ENCODE measurements around the gene KLHL17.

KLHL17 gene

GRCh38 chr1:929712-930632 lies 30.4 kb upstream of the KLHL17 start:
- 0 out of 2 replicates have a peak, but pooled peaks cover 3% of the 10 kb centered on the region for H3F3A ChIP-seq (ENCODE audit: control insufficient read depth, insufficient read depth)
- H3K4me3 ChIP-seq (ENCODE audit: low read length), result no peak overlapping the region
- H3K79me2 ChIP-seq (ENCODE audit: control insufficient read depth, low read length), result no peaks in the 10 kb centered on the region
- H3K27me3 ChIP-seq (ENCODE audit: control insufficient read depth, low read length), result peaks cover 29% of the 10 kb centered on the region
- no peaks in the 10 kb centered on the region for H3K9me3 ChIP-seq (ENCODE audit: control insufficient read depth, insufficient read depth, low read length)
- no peaks in the 10 kb centered on the region for H3K9me2 ChIP-seq (replicated peaks; ENCODE audit: control insufficient read depth, low read length)
- H4K20me1 ChIP-seq (ENCODE audit: control insufficient read depth, insufficient read depth, low read depth, low read length), result no peaks in the 10 kb centered on the region; the same call in 1 of the 2 replicates
- H3K36me3 ChIP-seq (ENCODE audit: control insufficient read depth, low read length), result no peaks in the 10 kb centered on the region
- no peak overlapping the region for H3K27ac ChIP-seq (ENCODE audit: low read depth, low read length)
- TF ChIP-seq EZH2phosphoT487 (IDR thresholded peaks at IDR 0.05; ENCODE audit: borderline replicate concordance, low read length) (no peak), CTCF (IDR thresholded peaks at IDR 0.05; ENCODE audit: low read depth, low read length, poor library complexity, severe bottlenecking) (no peak)
- peaks cover 7% of the 10 kb centered on the region; the same call in 1 of the 2 replicates for H3K4me1 ChIP-seq (ENCODE audit: control insufficient read depth, low read length)
- H3K4me2 ChIP-seq (ENCODE audit: low read length), result no peak overlapping the region

GRCh38 chr1:930633-931138 lies 29.7 kb upstream of the KLHL17 start:
- Histone ChIP-seq H3K4me2 (ENCODE audit: low read length) (no peak overlapping the region), H3K27ac (ENCODE audit: low read depth, low read length) (no peak overlapping the region), H4K20me1 (ENCODE audit: control insufficient read depth, insufficient read depth, low read depth, low read length) (no peaks in the 10 kb centered on the region; the same call in 1 of the 2 replicates), H3K4me1 (ENCODE audit: control insufficient read depth, low read length) (peaks cover 7% of the 10 kb centered on the region; the same call in 1 of the 2 replicates), H3K9me2 (replicated peaks; ENCODE audit: control insufficient read depth, low read length) (no peaks in the 10 kb centered on the region), H3K36me3 (ENCODE audit: control insufficient read depth, low read length) (no peaks in the 10 kb centered on the region), H3F3A (ENCODE audit: control insufficient read depth, insufficient read depth) (0 out of 2 replicates have a peak, but pooled peaks cover 3% of the 10 kb centered on the region), H3K27me3 (ENCODE audit: control insufficient read depth, low read length) (peaks cover 26% of the 10 kb centered on the region), H3K79me2 (ENCODE audit: control insufficient read depth, low read length) (no peaks in the 10 kb centered on the region), H3K4me3 (ENCODE audit: low read length) (no peak overlapping the region), H3K9me3 (ENCODE audit: control insufficient read depth, insufficient read depth, low read length) (no peaks in the 10 kb centered on the region)
- no peak for TF ChIP-seq EZH2phosphoT487 (IDR thresholded peaks at IDR 0.05; ENCODE audit: borderline replicate concordance, low read length)
- no peak for TF ChIP-seq CTCF (IDR thresholded peaks at IDR 0.05; ENCODE audit: low read depth, low read length, poor library complexity, severe bottlenecking)

GRCh38 chr1:931380-932172 lies 28.8 kb upstream of the KLHL17 start:
- Histone ChIP-seq H3K4me3 (ENCODE audit: low read length) (no peak overlapping the region), H3K36me3 (ENCODE audit: control insufficient read depth, low read length) (no peaks in the 10 kb centered on the region), H3K4me2 (ENCODE audit: low read length) (no peak overlapping the region), H3K79me2 (ENCODE audit: control insufficient read depth, low read length) (no peaks in the 10 kb centered on the region), H3K27ac (ENCODE audit: low read depth, low read length) (no peak overlapping the region), H3F3A (ENCODE audit: control insufficient read depth, insufficient read depth) (0 out of 2 replicates have a peak, but pooled peaks cover 3% of the 10 kb centered on the region), H4K20me1 (ENCODE audit: control insufficient read depth, insufficient read depth, low read depth, low read length) (no peaks in the 10 kb centered on the region), H3K9me3 (ENCODE audit: control insufficient read depth, insufficient read depth, low read length) (no peaks in the 10 kb centered on the region), H3K9me2 (replicated peaks; ENCODE audit: control insufficient read depth, low read length) (no peaks in the 10 kb centered on the region), H3K27me3 (ENCODE audit: control insufficient read depth, low read length) (peaks cover 18% of the 10 kb centered on the region), H3K4me1 (ENCODE audit: control insufficient read depth, low read length) (peaks cover 7% of the 10 kb centered on the region; the same call in 1 of the 2 replicates)
- TF ChIP-seq EZH2phosphoT487 (IDR thresholded peaks at IDR 0.05; ENCODE audit: borderline replicate concordance, low read length) (no peak), CTCF (IDR thresholded peaks at IDR 0.05; ENCODE audit: low read depth, low read length, poor library complexity, severe bottlenecking) (no peak)
